HG03571 (cell line): Measurements from ENCODE around the gene AUP1.

Source experiments
- ATAC-seq: cut with Tn5 transposase; IDR thresholded peaks from one replicate; pipeline ENCODE4 v1.9.1; 2021; ENCODE audit not compliant: unreplicated experiment

AUP1 gene

GRCh38 chr2:74556831-74557370 lies 27.4 kb upstream of the AUP1 start:
- no peak for ATAC-seq

- ATAC-seq = no peak
These were observed 26.7 kb upstream of the AUP1 start for GRCh38 chr2:74556159-74556558.

- no peak for ATAC-seq
These were observed 26.2 kb upstream of the AUP1 start for GRCh38 chr2:74555610-74556103.

GRCh38 chr2:74554820-74555531 lies 25.5 kb upstream of the AUP1 start:
- ATAC-seq = no peak

GRCh38 chr2:74553892-74554819 lies 24.6 kb upstream of the AUP1 start, which contains the start of the genes DOK1 and LOXL3:
Gene DOK1, plus strand, starts transcription at chr2:74554720. Its CDS starts 35 bp downstream, at chr2:74554755.
Gene LOXL3, minus strand, starts transcription at chr2:74553942. Its CDS starts 1,308 bp downstream, at chr2:74552634.
- peak; percentile 43 for ATAC-seq

- ATAC-seq = no peak
These were observed 23.7 kb upstream of the AUP1 start for GRCh38 chr2:74552914-74553811.

GRCh38 chr2:74551942-74552913 lies 22.7 kb upstream of the AUP1 start:
- no peak for ATAC-seq

- ATAC-seq = no peak
These were observed 22.0 kb upstream of the AUP1 start for GRCh38 chr2:74551530-74551929.

- ATAC-seq = no peak
These were observed 20.7 kb upstream of the AUP1 start for GRCh38 chr2:74550231-74550630.

GRCh38 chr2:74548900-74549826 lies 19.7 kb upstream of the AUP1 start:
- ATAC-seq = no peak

- no peak for ATAC-seq
These were observed 18.9 kb upstream of the AUP1 start for GRCh38 chr2:74548285-74548899.

- ATAC-seq = no peak
These were observed 16.5 kb upstream of the AUP1 start for GRCh38 chr2:74546004-74546403.

GRCh38 chr2:74544634-74545033 lies 15.1 kb upstream of the AUP1 start:
- ATAC-seq = no peak

- no peak for ATAC-seq
These were observed 13.5 kb upstream of the AUP1 start for GRCh38 chr2:74542978-74543377.

GRCh38 chr2:74540291-74540690 lies 10.8 kb upstream of the AUP1 start:
- no peak for ATAC-seq

- no peak for ATAC-seq
These were observed 9.4 kb upstream of the AUP1 start for GRCh38 chr2:74538881-74539339.

- ATAC-seq = no peak
These were observed 7.6 kb upstream of the AUP1 start for GRCh38 chr2:74537140-74537539.
